HAP-1 (cell line): Measurements from ENCODE around the gene CCDC124.
A peak's percentile ranks its signal among the peaks of the same experiment; 100 is the strongest.
"Not testable (repeated sequence)": the region's sequence is repeated elsewhere in the genome, so short reads cannot be mapped to it uniquely, and the experiment has no call there.

Source experiments
- DNase-seq, 2 experiments: peaks; one replicate each; pipeline ENCODE4 v3.0.0-alpha.2; 2016 to 2020; ENCODE audit warnings: low spot score in 2 of 2
- H3K27me3 ChIP-seq: fragments of 250-450 bp; sonication (Bioruptor Pico); 2 replicates; pipeline ENCODE4 v1.5.1; 2020; ENCODE audit warnings: low read depth, mild to moderate bottlenecking, moderate library complexity
- H3K36me3 ChIP-seq: fragments of 250-450 bp; sonication (Bioruptor Pico); replicated peaks from 2 replicates; pipeline ENCODE4 v1.5.1; 2020; ENCODE audit warnings: mild to moderate bottlenecking
- H3K4me1 ChIP-seq: fragments of 250-450 bp; sonication (Bioruptor Pico); 2 replicates; pipeline ENCODE4 v1.5.1; 2020; ENCODE audit warnings: mild to moderate bottlenecking
- H3K4me3 ChIP-seq: fragments of 250-450 bp; sonication (Bioruptor Pico); 2 replicates; pipeline ENCODE4 v1.5.1; 2020; ENCODE audit warnings: mild to moderate bottlenecking, moderate library complexity
- H3K9me3 ChIP-seq: fragments of 250-450 bp; sonication (Bioruptor Pico); 2 replicates; pipeline ENCODE4 v1.5.1; 2020; ENCODE audit warnings: mild to moderate bottlenecking, moderate library complexity
- in situ Hi-C: fragments of 300-500 bp; cut with MboI; formaldehyde crosslinking; loops from 3 replicates; pipeline ENCODE4 v1.14.3; 2020; ENCODE audit warnings: low sequenced_read_pairs, inconsistent platforms, mixed read lengths

The CCDC124 gene

DNA sequence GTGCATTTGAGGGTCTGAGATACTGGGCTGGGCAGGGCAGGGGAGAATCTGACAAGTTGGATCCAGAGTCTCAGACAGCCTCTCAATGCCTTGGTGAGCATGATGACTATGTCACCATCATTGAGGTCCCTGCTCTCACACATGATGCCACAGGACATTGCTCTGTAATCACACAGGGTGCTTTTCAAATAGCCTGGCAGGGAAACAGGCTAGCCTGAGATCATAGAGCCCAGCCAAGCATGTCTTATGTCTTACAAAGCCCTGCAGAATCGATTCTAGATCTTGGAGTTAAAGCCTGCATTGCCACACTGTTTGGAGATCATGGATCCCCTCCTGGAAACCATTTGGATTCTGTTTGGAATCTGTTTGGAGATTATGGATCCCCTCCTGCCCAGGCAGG is 39.4 kb downstream of the CCDC124 start:
- Histone ChIP-seq H3K9me3 (no peaks in the 10 kb centered on the region), H3K4me1 (0 out of 2 replicates have a peak, but pooled peaks cover 1% of the 10 kb centered on the region), H3K4me3 (no peak overlapping the region), H3K27me3 (no peaks in the 10 kb centered on the region), H3K36me3 (peaks cover 4% of the 10 kb centered on the region; the same call in 1 of the 2 replicates)
- in situ Hi-C loops: no loop called here
- DNase-seq: no peak

DNA sequence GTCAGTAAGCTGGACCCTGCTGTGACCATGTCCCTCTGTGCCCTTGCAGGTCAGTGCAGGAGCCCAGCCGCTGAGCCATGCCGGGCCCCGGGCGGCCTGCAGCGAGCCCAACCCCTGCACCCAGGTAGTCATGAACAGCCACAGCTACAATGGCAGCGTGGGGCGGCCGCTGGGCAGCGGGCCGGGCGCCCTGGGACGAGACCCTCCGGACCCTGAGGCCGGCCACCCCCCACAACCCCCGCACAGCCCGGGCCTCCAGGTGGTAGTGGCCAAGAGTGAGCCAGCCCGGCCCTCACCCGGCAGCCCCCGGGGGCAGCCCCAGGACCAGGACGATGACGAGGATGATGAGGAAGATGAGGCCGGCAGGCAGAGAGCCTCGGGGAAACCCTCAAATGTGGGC is 40.9 kb downstream of the CCDC124 start:
- in situ Hi-C loops: no loop called here
- Histone ChIP-seq H3K9me3 (no peaks in the 10 kb centered on the region), H3K4me3 (no peak overlapping the region), H3K4me1 (0 out of 2 replicates have a peak, but pooled peaks cover 5% of the 10 kb centered on the region), H3K27me3 (no peaks in the 10 kb centered on the region), H3K36me3 (peaks cover 4% of the 10 kb centered on the region; the same call in 1 of the 2 replicates)
- no peak for DNase-seq

DNA sequence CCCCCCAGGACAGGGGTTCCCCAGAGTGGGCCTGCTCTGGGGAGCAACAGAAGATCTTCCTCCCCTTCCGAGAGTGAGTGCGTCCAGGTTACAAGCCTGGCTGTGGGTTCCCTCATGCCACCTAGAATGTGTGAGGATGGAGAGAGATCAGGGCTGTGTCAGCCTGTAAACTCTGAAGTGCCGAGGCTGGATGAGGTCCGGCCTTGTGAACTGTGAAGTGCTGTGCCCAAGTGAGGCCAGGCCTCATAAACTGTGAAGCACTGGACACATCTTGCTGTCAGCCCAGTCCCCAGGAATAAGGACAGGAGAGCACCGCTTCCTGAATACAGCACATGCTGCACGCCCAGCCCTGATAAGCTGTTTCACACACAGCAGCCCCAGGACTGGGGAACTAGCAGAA is 41.7 kb downstream of the CCDC124 start:
- Histone ChIP-seq H3K36me3 (peaks cover 4% of the 10 kb centered on the region; the same call in 1 of the 2 replicates), H3K4me3 (no peak overlapping the region), H3K4me1 (0 out of 2 replicates have a peak, but pooled peaks cover 5% of the 10 kb centered on the region), H3K9me3 (no peaks in the 10 kb centered on the region), H3K27me3 (no peaks in the 10 kb centered on the region)
- DNase-seq: no peak
- in situ Hi-C loops: no loop called here

DNA sequence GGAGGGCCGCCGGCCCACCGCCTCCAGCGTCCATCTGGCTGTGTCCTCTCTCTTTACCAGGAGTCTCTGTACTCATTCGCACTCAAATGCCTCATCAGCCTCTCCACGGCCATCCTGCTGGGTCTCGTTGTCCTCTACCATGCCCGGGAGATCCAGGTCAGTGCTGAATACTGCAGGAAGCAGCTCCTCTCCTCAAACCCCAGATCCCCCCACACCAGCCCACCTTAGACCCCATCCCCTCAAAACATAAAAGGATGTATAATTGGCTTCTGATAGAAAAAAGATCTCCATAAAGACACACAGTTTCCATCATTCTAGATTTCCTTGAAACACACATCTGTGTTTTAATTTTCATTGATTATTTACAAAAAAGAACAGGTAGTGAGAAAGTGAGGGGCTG is 42.2 kb downstream of the CCDC124 start:
- in situ Hi-C loops: no loop called here
- Histone ChIP-seq H3K27me3 (no peaks in the 10 kb centered on the region), H3K4me3 (no peak overlapping the region), H3K36me3 (peaks cover 4% of the 10 kb centered on the region; the same call in 1 of the 2 replicates), H3K4me1 (0 out of 2 replicates have a peak, but pooled peaks cover 5% of the 10 kb centered on the region), H3K9me3 (no peaks in the 10 kb centered on the region)
- DNase-seq: no peak

DNA sequence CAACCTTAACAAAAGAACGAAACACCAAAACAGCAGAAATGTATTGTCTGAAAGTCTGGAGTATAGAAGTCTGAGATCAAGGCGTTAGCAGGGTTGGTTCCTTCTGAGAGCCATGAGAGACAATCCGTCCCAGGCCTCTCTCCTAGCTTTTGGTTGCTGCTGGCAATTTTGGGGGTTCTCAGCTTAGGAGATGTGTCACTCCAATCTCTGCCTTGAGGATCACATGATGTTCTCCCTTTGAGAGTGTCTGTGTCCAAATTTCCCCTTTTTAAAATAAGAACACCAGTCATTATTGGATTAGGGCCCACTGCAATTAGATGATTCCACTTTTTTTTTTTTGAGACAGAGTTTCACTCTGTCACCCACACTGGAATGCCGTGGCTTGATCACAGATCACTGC is 44.2 kb downstream of the CCDC124 start:
- Histone ChIP-seq H3K9me3 (no peaks in the 10 kb centered on the region), H3K4me3 (no peak overlapping the region), H3K4me1 (0 out of 2 replicates have a peak, but pooled peaks cover 5% of the 10 kb centered on the region), H3K27me3 (no peaks in the 10 kb centered on the region), H3K36me3 (peaks cover 4% of the 10 kb centered on the region; the same call in 1 of the 2 replicates)
- DNase-seq: no peak
- in situ Hi-C loops: no loop called here

DNA sequence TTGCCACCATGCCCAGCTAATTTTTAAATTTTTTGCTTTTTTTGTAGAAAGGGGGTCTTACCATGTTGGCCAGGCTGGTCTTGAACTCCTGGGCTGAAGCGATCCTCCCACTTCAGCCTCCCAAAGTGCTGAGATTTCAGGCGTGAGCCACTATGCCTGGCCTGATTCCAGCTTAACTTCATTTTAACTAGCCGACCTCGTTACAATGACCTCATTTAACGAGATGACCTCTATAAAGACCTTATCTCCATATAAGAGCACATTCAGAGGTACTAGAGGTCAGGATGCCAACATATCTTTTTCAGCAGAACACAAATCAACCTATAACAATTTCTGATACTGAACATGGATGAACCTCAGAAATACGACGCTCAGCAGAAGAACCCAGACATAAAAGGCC is 44.7 kb downstream of the CCDC124 start:
- 0 out of 2 replicates have a peak, but pooled peaks cover 5% of the 10 kb centered on the region for H3K4me1 ChIP-seq
- in situ Hi-C loops: no loop called here
- DNase-seq: no peak
- no peaks in the 10 kb centered on the region for H3K27me3 ChIP-seq
- no peaks in the 10 kb centered on the region for H3K9me3 ChIP-seq
- peaks cover 4% of the 10 kb centered on the region; the same call in 1 of the 2 replicates for H3K36me3 ChIP-seq
- H3K4me3 ChIP-seq: no peak overlapping the region

- no peak for DNase-seq
- H3K4me1 ChIP-seq: 0 out of 2 replicates have a peak, but pooled peaks cover 5% of the 10 kb centered on the region
- no peaks in the 10 kb centered on the region for H3K27me3 ChIP-seq
- no peaks in the 10 kb centered on the region for H3K9me3 ChIP-seq
- in situ Hi-C loops: no loop called here
- H3K4me3 ChIP-seq: no peak overlapping the region
- no peaks in the 10 kb centered on the region for H3K36me3 ChIP-seq
Measured at GRCh38 chr19:17981611-17982010, 48.8 kb downstream of the CCDC124 start.

GRCh38 chr19:17982430-17982829 is 49.6 kb downstream of the CCDC124 start:
- Histone ChIP-seq H3K36me3 (no peaks in the 10 kb centered on the region), H3K9me3 (no peaks in the 10 kb centered on the region), H3K4me1 (0 out of 2 replicates have a peak, but pooled peaks cover 2% of the 10 kb centered on the region), H3K4me3 (no peak overlapping the region), H3K27me3 (no peaks in the 10 kb centered on the region)
- DNase-seq: no peak
- in situ Hi-C loops: no loop called here

GRCh38 chr19:17985037-17985818 is 52.4 kb downstream of the CCDC124 start:
- H3K36me3 ChIP-seq: no peaks in the 10 kb centered on the region; the same call in 1 of the 2 replicates
- DNase-seq: peak in 1 of 2 experiments; percentile 48
- H3K9me3 ChIP-seq: no peaks in the 10 kb centered on the region
- in situ Hi-C loops: loop anchor here (5.0 kb wide), 1 partner anchor 118 kb away; no protein-coding TSS in a partner anchor
- H3K27me3 ChIP-seq: no peaks in the 10 kb centered on the region
- no peaks in the 10 kb centered on the region for H3K4me1 ChIP-seq
- H3K4me3 ChIP-seq: no peak overlapping the region

DNA sequence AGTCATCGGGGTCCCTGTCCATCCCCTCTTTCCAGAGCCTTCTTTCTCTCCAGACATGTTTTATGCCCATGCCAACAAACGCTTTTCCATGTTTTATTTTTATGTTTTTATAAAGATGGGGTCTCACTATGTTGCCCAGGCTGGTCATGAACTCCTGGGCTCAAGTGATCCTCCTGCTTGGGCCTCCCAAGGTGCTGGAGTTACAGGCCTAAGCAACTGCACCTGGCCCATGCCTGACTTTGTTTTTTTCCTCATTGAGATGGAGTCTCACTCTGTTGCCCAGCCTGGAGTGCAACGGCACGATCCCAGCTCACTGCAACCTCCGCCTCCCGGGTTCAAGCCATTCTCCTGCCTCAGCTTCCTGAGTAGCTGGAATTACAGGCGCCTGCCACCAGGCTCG is 53.8 kb downstream of the CCDC124 start:
- H3K9me3 ChIP-seq, H3K4me1 ChIP-seq, H3K4me3 ChIP-seq, H3K27me3 ChIP-seq, DNase-seq, H3K36me3 ChIP-seq: not testable (repeated sequence)
- in situ Hi-C loops: loop anchor here (5.0 kb wide), 1 partner anchor 119 kb away; no protein-coding TSS in a partner anchor

GRCh38 chr19:17988161-17988560 is 55.3 kb downstream of the CCDC124 start:
- Histone ChIP-seq H3K4me1 (no peaks in the 10 kb centered on the region), H3K27me3 (no peaks in the 10 kb centered on the region), H3K9me3 (no peaks in the 10 kb centered on the region), H3K36me3 (no peaks in the 10 kb centered on the region; the same call in 1 of the 2 replicates), H3K4me3 (no peak overlapping the region)
- in situ Hi-C loops: loop anchor here (5.0 kb wide), 1 partner anchor 121 kb away; no protein-coding TSS in a partner anchor
- DNase-seq: no peak

DNA sequence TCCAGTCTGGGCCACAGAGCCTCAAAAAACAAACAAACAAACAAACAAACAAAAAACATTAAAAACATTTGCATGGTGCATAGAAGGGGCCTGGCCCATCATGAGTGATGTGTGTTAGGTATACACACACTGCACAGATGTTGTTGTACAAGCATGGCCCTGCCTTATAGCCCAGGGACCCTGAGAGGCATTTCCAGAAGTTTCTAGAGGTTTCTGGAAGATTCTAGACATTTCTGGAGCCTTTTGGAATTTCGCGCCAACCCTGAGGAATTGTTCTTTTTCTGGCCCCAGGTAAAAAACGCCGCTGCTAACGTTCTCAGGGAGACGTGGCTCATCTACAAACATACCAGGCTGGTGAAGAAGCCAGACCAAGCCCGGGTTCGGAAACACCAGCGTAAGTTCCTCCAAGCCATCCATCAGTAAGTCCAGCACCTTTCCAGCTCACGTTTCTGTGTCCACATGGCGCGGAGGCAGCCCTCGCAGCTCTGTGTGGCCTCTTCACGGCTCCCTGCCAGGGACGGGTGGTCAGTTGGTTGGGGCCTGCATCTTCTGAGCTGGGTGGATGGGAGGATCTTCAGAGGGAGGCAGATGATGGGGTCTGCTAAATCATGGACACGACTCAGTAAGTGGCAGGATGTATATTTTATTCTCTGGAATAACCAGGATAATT is 56.7 kb downstream of the CCDC124 start:
- Histone ChIP-seq H3K27me3 (no peaks in the 10 kb centered on the region), H3K4me1 (no peaks in the 10 kb centered on the region), H3K9me3 (no peaks in the 10 kb centered on the region), H3K36me3 (no peaks in the 10 kb centered on the region; the same call in 1 of the 2 replicates), H3K4me3 (no peak overlapping the region)
- in situ Hi-C loops: loop anchor here (5.0 to 10.0 kb wide), 2 partner anchors 45 to 122 kb away; no protein-coding TSS in a partner anchor
- no peak for DNase-seq

- in situ Hi-C loops: loop anchor here (10.0 kb wide), 1 partner anchor 48 kb away; no protein-coding TSS in a partner anchor
- Histone ChIP-seq H3K4me1 (no peaks in the 10 kb centered on the region), H3K27me3 (no peaks in the 10 kb centered on the region), H3K4me3 (no peak overlapping the region), H3K9me3 (no peaks in the 10 kb centered on the region), H3K36me3 (no peaks in the 10 kb centered on the region; the same call in none of the 2 replicates)
- no peak for DNase-seq
Measured at GRCh38 chr19:17993076-17993813, 60.4 kb downstream of the CCDC124 start.
